IMR-90 (cell line): ENCODE results near the gene PLCB3. TPM values are rescaled to one million over a fixed set of nuclear protein-coding genes. Genes with fewer than 3 reads are reported as not detected.

Experiments
- ATAC-seq: fragments of 200-7000 bp; cut with Tn5 transposase; 2 replicates; pipeline ENCODE4 v1.9.1; 2020; ENCODE audit warnings: low read depth, mild to moderate bottlenecking, moderate library complexity
- BruUV-seq: library from RNA; stranded (reverse); fragments of 400-500 nt; replicated peaks from 2 replicates; lab custom pipeline; 2021; lab: Mats Ljungman, UMichigan
- CTCF ChIA-PET: fragments of 300-600 bp; formaldehyde crosslinking; extraction: SDS; loops from one replicate; lab custom pipeline; 2021; ENCODE audit warnings: antibody characterized with exemption; lab: Yijun Ruan, JAX
- POLR2A ChIA-PET: fragments of 300-600 bp; sonication (Branson Sonifier 250); formaldehyde crosslinking; loops from one replicate; lab custom pipeline; 2022; ENCODE audit warnings: antibody characterized with exemption; ENCODE audit not compliant: unreplicated experiment; lab: Charles Lee
- DNase-seq: peaks from one replicate; pipeline ENCODE4 v3.0.0; 2013
- H2AFZ ChIP-seq: replicated peaks from 2 replicates; pipeline ENCODE3; 2013; ENCODE audit warnings: low read length, mild to moderate bottlenecking; ENCODE audit not compliant: poor library complexity
- H2AK5ac ChIP-seq: 2 replicates; pipeline ENCODE4 v1.6.1; 2013; ENCODE audit warnings: low read depth, low read length, inconsistent platforms
- H2AK9ac ChIP-seq: replicated peaks from 2 replicates; pipeline ENCODE3; 2013; ENCODE audit warnings: mild to moderate bottlenecking, low read depth, low read length, moderate library complexity; ENCODE audit not compliant: poor library complexity
- H2BK120ac ChIP-seq: 2 replicates; pipeline ENCODE4 v1.6.1; 2013; ENCODE audit warnings: low read depth, low read length, inconsistent platforms
- H2BK15ac ChIP-seq: 3 replicates; pipeline ENCODE4 v1.6.1; 2013; ENCODE audit warnings: low read depth, low read length, inconsistent platforms
- H2BK20ac ChIP-seq: 2 replicates; pipeline ENCODE4 v1.6.1; 2013; ENCODE audit warnings: low read depth, mild to moderate bottlenecking, inconsistent platforms, low read length, moderate library complexity
- H2BK5ac ChIP-seq: 2 replicates; pipeline ENCODE4 v1.6.1; 2013; ENCODE audit warnings: mild to moderate bottlenecking, low read depth, low read length, inconsistent platforms; ENCODE audit not compliant: poor library complexity, severe bottlenecking
- H3K14ac ChIP-seq: replicated peaks from 2 replicates; pipeline ENCODE4 v1.6.1; 2013; ENCODE audit warnings: low read depth, low read length, inconsistent platforms
- H3K18ac ChIP-seq: 2 replicates; pipeline ENCODE4 v1.6.1; 2013; ENCODE audit warnings: low read depth, low read length, control low read depth
- H3K23ac ChIP-seq: 2 replicates; pipeline ENCODE4 v1.6.1; 2013; ENCODE audit warnings: low read depth, low read length, inconsistent platforms
- H3K27ac ChIP-seq: 2 replicates; pipeline ENCODE4 v1.5.1; 2013; ENCODE audit warnings: mild to moderate bottlenecking, control low read depth, low read length; ENCODE audit not compliant: insufficient read depth
- H3K27me3 ChIP-seq: 2 replicates; pipeline ENCODE4 v1.6.1; 2013; ENCODE audit warnings: low read length; ENCODE audit not compliant: control insufficient read depth, insufficient read depth
- H3K36me3 ChIP-seq: 2 replicates; pipeline ENCODE4 v1.6.1; 2013; ENCODE audit warnings: low read length, mixed read lengths; ENCODE audit not compliant: control insufficient read depth, insufficient read depth
- H3K4ac ChIP-seq: 2 replicates; pipeline ENCODE4 v1.6.1; 2013; ENCODE audit warnings: low read depth, low read length, inconsistent platforms
- H3K4me1 ChIP-seq: 2 replicates; pipeline ENCODE4 v1.6.1; 2013; ENCODE audit warnings: low read length, mixed read lengths; ENCODE audit not compliant: control insufficient read depth, insufficient read depth
- H3K4me2 ChIP-seq: 2 replicates; pipeline ENCODE4 v1.6.1; 2013; ENCODE audit warnings: low read depth, mild to moderate bottlenecking, control low read depth, low read length, moderate library complexity
- H3K4me3 ChIP-seq: 2 replicates; pipeline ENCODE4 v1.5.1; 2013; ENCODE audit warnings: low read depth, mild to moderate bottlenecking, control low read depth, low read length, moderate library complexity; ENCODE audit not compliant: insufficient read depth
- H3K56ac ChIP-seq: 2 replicates; pipeline ENCODE4 v1.6.1; 2013; ENCODE audit warnings: low read length, inconsistent platforms; ENCODE audit not compliant: insufficient read depth; ENCODE audit errors: extremely low read depth
- H3K79me1 ChIP-seq, 2 experiments: 2 replicates each; pipeline ENCODE4 v1.6.1; 2013; ENCODE audit warnings: low read length in 2 of 2, inconsistent platforms in 1 of 2, low read depth in 1 of 2
- H3K9ac ChIP-seq: 2 replicates; pipeline ENCODE4 v1.6.1; 2013; ENCODE audit warnings: low read depth, low read length, control low read depth
- H3K9me1 ChIP-seq: 2 replicates; pipeline ENCODE4 v1.6.1; 2013; ENCODE audit warnings: low read length, inconsistent platforms; ENCODE audit not compliant: insufficient read depth
- H3K9me3 ChIP-seq: 2 replicates; pipeline ENCODE4 v1.6.1; 2013; ENCODE audit warnings: low read length; ENCODE audit not compliant: control insufficient read depth, insufficient read depth
- H4K20me1 ChIP-seq: 2 replicates; pipeline ENCODE4 v1.6.1; 2013; ENCODE audit warnings: low read length, inconsistent platforms; ENCODE audit not compliant: insufficient read depth
- H4K5ac ChIP-seq: 2 replicates; pipeline ENCODE4 v1.6.1; 2013; ENCODE audit warnings: mild to moderate bottlenecking, low read depth, low read length, control low read depth
- H4K8ac ChIP-seq, 2 experiments: 2 replicates each; pipeline ENCODE4 v1.6.1; 2013; ENCODE audit warnings: low read depth in 2 of 2, low read length in 2 of 2, control low read depth in 1 of 2, inconsistent platforms in 1 of 2
- H4K91ac ChIP-seq: 2 replicates; pipeline ENCODE4 v1.6.1; 2013; ENCODE audit warnings: low read depth, low read length, inconsistent platforms; ENCODE audit not compliant: insufficient read depth
- BHLHE40 ChIP-seq: fragments of 150-350 bp; IDR thresholded peaks from 2 replicates; pipeline ENCODE4 v1.6.1; 2016; ENCODE audit warnings: mild to moderate bottlenecking, low read depth, low read length
- CEBPB ChIP-seq: IDR thresholded peaks from 2 replicates; pipeline ENCODE4 v1.6.1; 2012; ENCODE audit warnings: low read depth, low read length, improper control_type of control experiment
- CHD1 ChIP-seq: IDR thresholded peaks from 2 replicates; pipeline ENCODE4 v1.6.1; 2012; ENCODE audit warnings: low read depth, low read length, improper control_type of control experiment
- MAFK ChIP-seq: IDR thresholded peaks from 2 replicates; pipeline ENCODE4 v1.6.1; 2012; ENCODE audit warnings: low read depth, low read length, improper control_type of control experiment
- MAZ ChIP-seq: IDR thresholded peaks from 2 replicates; pipeline ENCODE4 v1.6.1; 2012; ENCODE audit warnings: low read depth, mild to moderate bottlenecking, low read length, improper control_type of control experiment, moderate library complexity, borderline replicate concordance
- MXI1 ChIP-seq: IDR thresholded peaks from 2 replicates; pipeline ENCODE4 v1.6.1; 2012; ENCODE audit warnings: low read depth, mild to moderate bottlenecking, low read length, moderate library complexity, borderline replicate concordance
- NFE2L2 ChIP-seq: fragments of 150-350 bp; IDR thresholded peaks from 2 replicates; pipeline ENCODE4 v1.6.1; 2016; ENCODE audit warnings: low read depth, mild to moderate bottlenecking, low read length
- POLR2A ChIP-seq: IDR thresholded peaks from 2 replicates; pipeline ENCODE4 v1.6.1; 2012; ENCODE audit warnings: mild to moderate bottlenecking, low read depth, low read length
- RAD21 ChIP-seq: IDR thresholded peaks from 2 replicates; pipeline ENCODE4 v1.6.1; 2012; ENCODE audit warnings: low read length, improper control_type of control experiment
- RCOR1 ChIP-seq: IDR thresholded peaks from 2 replicates; pipeline ENCODE4 v1.6.1; 2012; ENCODE audit warnings: mild to moderate bottlenecking, low read length, improper control_type of control experiment; ENCODE audit not compliant: insufficient replicate concordance
- RFX5 ChIP-seq: IDR thresholded peaks from 2 replicates; pipeline ENCODE4 v1.8.0; 2012; ENCODE audit warnings: low read depth, mild to moderate bottlenecking, low read length, moderate library complexity
- SMC3 ChIP-seq: fragments of 150-350 bp; IDR thresholded peaks from 2 replicates; pipeline ENCODE4 v1.6.1; 2016; ENCODE audit warnings: low read depth, mild to moderate bottlenecking, antibody characterized with exemption, low read length, moderate library complexity
- WGBS, 2 experiments: methylation state at CpG; one replicate each; pipeline versions ENCODE4 v1.1.5 to v1.1.7; 2013; ENCODE audit warnings: missing lambda C conversion rate in 2 of 2; ENCODE audit not compliant: insufficient read length in 1 of 2; ENCODE audit errors: extremely low coverage in 2 of 2; 5-methylcytosine and 5-hydroxymethylcytosine counted together
- dilution Hi-C: fragments of 300-500 bp; cut with HindIII; formaldehyde crosslinking; loops from one replicate; pipeline ENCODE4 v1.14.3; 2018; ENCODE audit warnings: low sequenced_read_pairs; ENCODE audit not compliant: unreplicated experiment
- in situ Hi-C: fragments of 300-500 bp; cut with MboI; formaldehyde crosslinking; loops from 3 replicates; pipeline ENCODE4 v1.14.3; 2019; ENCODE audit warnings: low sequenced_read_pairs, inconsistent platforms, mixed read lengths
- intact Hi-C: fragments of 100-400 bp; cut with micrococcal nuclease; formaldehyde crosslinking; loops from 2 replicates; pipeline ENCODE4 v1.10.0; 2022
- polyA plus RNA-seq, 3 experiments: library from polyadenylated mRNA; depleted of rRNA; stranded (reverse); fragments of >200 nt; gene quantifications; 2 replicates each; pipeline ENCODE4 v1.2.3, GENCODE V29; 2012; ENCODE audit warnings: low replicate concordance in 1 of 3
- total RNA-seq: library from RNA; depleted of rRNA; stranded (reverse); fragments of >200 nt; gene quantifications from 2 replicates; pipeline ENCODE4 v1.2.3, GENCODE V29; 2012
- TF ChIP-seq, protein P1 (sequence below): fragments of 150-350 bp; IDR thresholded peaks from 2 replicates; pipeline ENCODE4 v1.6.1; 2016; ENCODE audit warnings: low read depth, mild to moderate bottlenecking, low read length, moderate library complexity, borderline replicate concordance
- TF ChIP-seq, protein P2 (sequence below): fragments of 150-350 bp; IDR thresholded peaks from 2 replicates; pipeline ENCODE4 v1.6.1; 2017; ENCODE audit warnings: mild to moderate bottlenecking, antibody characterized with exemption, low read length, low read depth

Gene PLCB3
- total and polyA plus RNA-seq, 2 of the 4 experiments (the other 2 are of a cell fraction) = 23.9 to 24.9 TPM

DNA sequence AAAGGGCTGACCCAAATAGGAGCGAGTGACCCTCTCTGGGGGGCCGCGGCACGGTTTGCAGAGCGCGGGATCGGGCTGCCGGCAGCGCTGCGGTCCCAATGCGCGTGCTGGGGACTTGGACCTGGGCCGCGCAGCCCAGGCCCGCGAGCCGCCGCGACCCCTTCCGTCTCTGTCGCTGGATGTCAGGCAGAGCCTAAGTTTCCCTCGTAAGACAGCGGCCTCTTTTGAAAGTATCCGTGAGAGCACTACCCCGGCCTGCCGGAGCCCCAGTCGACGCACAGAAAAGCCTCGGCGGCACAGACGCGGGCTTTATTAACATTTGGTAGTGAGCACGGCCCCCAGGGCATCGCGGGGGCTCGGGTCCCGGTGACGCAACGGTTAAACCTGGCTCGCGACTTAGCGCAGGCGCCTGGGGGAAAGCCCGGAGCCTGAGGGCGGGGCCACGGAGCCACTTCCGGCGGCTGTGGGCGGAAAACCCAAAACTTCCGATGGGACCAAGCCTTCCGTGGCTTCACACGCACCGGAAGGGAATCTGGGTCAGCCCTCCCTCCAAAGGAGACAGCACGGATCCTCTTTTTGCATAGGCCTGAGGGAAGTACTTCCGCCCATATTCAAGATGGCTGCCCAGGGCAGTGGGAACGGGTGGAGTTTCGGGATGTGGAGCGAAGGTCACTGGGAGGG is 18.4 kb downstream of the PLCB3 start:
- peak overlapping the region; percentile 44 for H2AK5ac ChIP-seq
- ChIA-PET CTCF (interaction anchor here (0.7 to 1.5 kb wide), 3 partner anchors 8 to 65 kb away, joined by 3 to 4 read pairs (median 3); no protein-coding TSS in a partner anchor), POLR2A (interaction anchor here (0.6 to 0.7 kb wide), 2 partner anchors 23 to 48 kb away, joined by 3 read pairs; partner anchors contain the start of genes PPP1R14B, PRDX5 and TRMT112)
- peaks cover 9 to 33% of the 10 kb centered on the region in 2 experiments for H3K79me1 ChIP-seq
- H2AK9ac ChIP-seq = peak overlapping the region; percentile 98
- in situ Hi-C loops (no loop called here), intact Hi-C loops (loop anchor here (1.0 kb wide), 2 partner anchors 36 to 39 kb away; partner anchors contain the start of genes DNAJC4 and ESRRA), dilution Hi-C loops (no loop called here)
- peak overlapping the region; percentile 79 for H3K9ac ChIP-seq
- H2BK20ac ChIP-seq = no peak overlapping the region
- peak overlapping the region; percentile 51 for H4K5ac ChIP-seq
- peak overlapping the region; percentile 56 for H3K4me3 ChIP-seq
- WGBS, 2 experiments = 0% methylated on average over 53 of the region's 58 CpGs; no CpG with 5 or more reads in 1 of the 2 experiments
- H3K27ac ChIP-seq = peak overlapping the region; percentile 86
- peak overlapping the region; percentile 95 for H4K91ac ChIP-seq
- peak overlapping the region; percentile 90 for H2BK5ac ChIP-seq
- H3K36me3 ChIP-seq = peaks cover 10% of the 10 kb centered on the region; the same call in 1 of the 2 replicates
- ATAC-seq = peak; percentile 85
- no peak overlapping the region; the same call in 1 of the 2 replicates for H3K18ac ChIP-seq
- no peaks in the 10 kb centered on the region; the same call in 1 of the 2 replicates for H4K20me1 ChIP-seq
- H3K9me3 ChIP-seq = no peaks in the 10 kb centered on the region
- peak overlapping the region; percentile 72; the same call in 1 of the 2 replicates for H3K56ac ChIP-seq
- no TSS peak for BruUV-seq
- peak; percentile 100 for DNase-seq
- no peak overlapping the region for H2BK15ac ChIP-seq
- H2BK120ac ChIP-seq = peak overlapping the region; percentile 22
- peaks cover 11% of the 10 kb centered on the region for H3K4me1 ChIP-seq
- peak overlapping the region; percentile 87 to 96 for H4K8ac ChIP-seq
- peaks cover 5% of the 10 kb centered on the region; the same call in 1 of the 2 replicates for H3K9me1 ChIP-seq
- peak overlapping the region; percentile 62 for H3K14ac ChIP-seq
- H2AFZ ChIP-seq = peak overlapping the region; percentile 96
- H3K23ac ChIP-seq = peak overlapping the region; percentile 74
- no peaks in the 10 kb centered on the region for H3K27me3 ChIP-seq
- H3K4me2 ChIP-seq = peak overlapping the region; percentile 73
- H3K4ac ChIP-seq = peak overlapping the region; percentile 91
- TF ChIP-seq MAFK (no peak), CHD1 (no peak), NFE2L2 (no peak), MAZ (peak; percentile 97), MXI1 (peak; percentile 26; the same call in 1 of the 2 replicates), RCOR1 (peak; percentile 10), BHLHE40 (0 out of 2 replicates have a peak, but pooled peaks have one; percentile 18), CEBPB (peak; percentile 96), RFX5 (no peak), RAD21 (no peak; the same call in 1 of the 2 replicates), POLR2A (peak; percentile 73), SMC3 (no peak)
- TF ChIP-seq, protein P1, sequence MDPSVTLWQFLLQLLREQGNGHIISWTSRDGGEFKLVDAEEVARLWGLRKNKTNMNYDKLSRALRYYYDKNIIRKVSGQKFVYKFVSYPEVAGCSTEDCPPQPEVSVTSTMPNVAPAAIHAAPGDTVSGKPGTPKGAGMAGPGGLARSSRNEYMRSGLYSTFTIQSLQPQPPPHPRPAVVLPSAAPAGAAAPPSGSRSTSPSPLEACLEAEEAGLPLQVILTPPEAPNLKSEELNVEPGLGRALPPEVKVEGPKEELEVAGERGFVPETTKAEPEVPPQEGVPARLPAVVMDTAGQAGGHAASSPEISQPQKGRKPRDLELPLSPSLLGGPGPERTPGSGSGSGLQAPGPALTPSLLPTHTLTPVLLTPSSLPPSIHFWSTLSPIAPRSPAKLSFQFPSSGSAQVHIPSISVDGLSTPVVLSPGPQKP = peak; percentile 53; the same call in 1 of the 2 replicates
- TF ChIP-seq, protein P2, sequence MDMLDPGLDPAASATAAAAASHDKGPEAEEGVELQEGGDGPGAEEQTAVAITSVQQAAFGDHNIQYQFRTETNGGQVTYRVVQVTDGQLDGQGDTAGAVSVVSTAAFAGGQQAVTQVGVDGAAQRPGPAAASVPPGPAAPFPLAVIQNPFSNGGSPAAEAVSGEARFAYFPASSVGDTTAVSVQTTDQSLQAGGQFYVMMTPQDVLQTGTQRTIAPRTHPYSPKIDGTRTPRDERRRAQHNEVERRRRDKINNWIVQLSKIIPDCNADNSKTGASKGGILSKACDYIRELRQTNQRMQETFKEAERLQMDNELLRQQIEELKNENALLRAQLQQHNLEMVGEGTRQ = no peak
